ENCODE measurements around the gene ANKMY1. TPM values are rescaled to one million over a fixed set of nuclear protein-coding genes. Genes with fewer than 3 reads are reported as not detected.
A peak's percentile ranks its signal among the peaks of the same experiment; 100 is the strongest.
"Not testable (repeated sequence)": the region's sequence is repeated elsewhere in the genome, so short reads cannot be mapped to it uniquely, and the experiment has no call there.

The ANKMY1 gene
- total and polyA plus RNA-seq, 8 donors, result 6.9 to 20.1 (median 10.7) TPM

- Histone ChIP-seq H3K27ac (no peak overlapping the region), H3K4me1 (no peaks in the 10 kb centered on the region), H3K36me3 (no peaks in the 10 kb centered on the region), H3K9me3 (no peaks in the 10 kb centered on the region), H3K4me3 (no peak overlapping the region), H3K27me3 (no peaks in the 10 kb centered on the region)
- FAIRE-seq (no peak), ATAC-seq (no peak), DNase-seq (peak in 2 of 6 donors; percentile 3 to 11)
- intact Hi-C loops (cut with DNase I), result no loop called here
- no peak for TF ChIP-seq CTCF (IDR thresholded peaks at IDR 0.05)
- 87 to 90% methylated on average over 12 to 13 of the region's 13 CpGs for WGBS, 2 donors
Observed at GRCh38 chr2:240498171-240498957, 59.4 kb downstream of the ANKMY1 start.

DNA sequence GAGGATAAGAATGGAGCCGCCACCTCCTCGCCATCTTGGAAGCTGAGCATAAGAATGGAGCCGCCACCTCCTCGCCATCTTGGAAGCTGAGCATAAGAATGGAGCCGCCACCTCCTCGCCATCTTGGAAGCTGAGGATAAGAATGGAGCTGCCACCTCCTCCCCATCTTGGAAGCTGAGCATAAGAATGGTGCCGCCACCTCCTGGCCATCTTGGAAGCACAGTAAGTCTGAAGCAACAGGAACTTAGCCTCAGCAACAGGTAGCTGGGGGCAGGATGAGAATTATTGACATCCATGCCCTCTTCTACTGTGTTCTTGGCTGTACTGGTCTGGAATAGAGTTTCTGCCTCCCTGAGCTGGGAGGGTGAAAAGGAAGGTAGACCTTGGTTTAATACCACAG, 60.7 kb downstream of the ANKMY1 start:
- DNase-seq, result peak in 1 of 6 donors; percentile 8
- intact Hi-C loops (cut with DNase I); H3K4me3 ChIP-seq; H3K27ac ChIP-seq; H3K27me3 ChIP-seq; H3K4me1 ChIP-seq; H3K36me3 ChIP-seq; ATAC-seq; H3K9me3 ChIP-seq; FAIRE-seq: not testable (repeated sequence)
- 98 to 99% methylated on average over 7 of the region's 7 CpGs for WGBS, 2 donors

DNA sequence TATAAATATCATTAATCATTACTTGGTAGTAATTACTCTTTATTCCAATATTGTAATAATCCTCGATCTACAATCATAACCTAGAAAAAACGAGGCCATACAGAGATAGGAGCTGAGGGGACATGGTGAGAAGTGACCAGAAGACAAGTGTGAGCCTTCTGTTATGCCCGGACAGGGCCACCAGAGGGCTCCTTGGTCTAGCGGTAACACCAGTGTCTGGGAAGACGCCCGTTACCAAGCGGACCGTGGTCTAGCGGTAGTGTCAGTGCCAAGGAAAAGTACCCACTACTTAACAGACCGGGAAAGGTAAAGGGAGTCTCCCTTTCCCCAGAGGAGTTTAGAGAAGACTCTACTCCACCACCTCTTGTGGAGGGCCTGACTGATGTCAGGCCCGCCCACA, 62.8 kb downstream of the ANKMY1 start:
- peak in 1 of 4 donors; percentile 13 for TF ChIP-seq CTCF (IDR thresholded peaks at IDR 0.05)
- intact Hi-C loops (cut with DNase I); H3K36me3 ChIP-seq; ATAC-seq; H3K4me1 ChIP-seq; H3K27ac ChIP-seq; H3K9me3 ChIP-seq; H3K27me3 ChIP-seq; H3K4me3 ChIP-seq; FAIRE-seq: not testable (repeated sequence)
- 80 to 82% methylated on average over 11 of the region's 11 CpGs for WGBS, 2 donors
- peak in 1 of 6 donors; percentile 8 for DNase-seq

DNA sequence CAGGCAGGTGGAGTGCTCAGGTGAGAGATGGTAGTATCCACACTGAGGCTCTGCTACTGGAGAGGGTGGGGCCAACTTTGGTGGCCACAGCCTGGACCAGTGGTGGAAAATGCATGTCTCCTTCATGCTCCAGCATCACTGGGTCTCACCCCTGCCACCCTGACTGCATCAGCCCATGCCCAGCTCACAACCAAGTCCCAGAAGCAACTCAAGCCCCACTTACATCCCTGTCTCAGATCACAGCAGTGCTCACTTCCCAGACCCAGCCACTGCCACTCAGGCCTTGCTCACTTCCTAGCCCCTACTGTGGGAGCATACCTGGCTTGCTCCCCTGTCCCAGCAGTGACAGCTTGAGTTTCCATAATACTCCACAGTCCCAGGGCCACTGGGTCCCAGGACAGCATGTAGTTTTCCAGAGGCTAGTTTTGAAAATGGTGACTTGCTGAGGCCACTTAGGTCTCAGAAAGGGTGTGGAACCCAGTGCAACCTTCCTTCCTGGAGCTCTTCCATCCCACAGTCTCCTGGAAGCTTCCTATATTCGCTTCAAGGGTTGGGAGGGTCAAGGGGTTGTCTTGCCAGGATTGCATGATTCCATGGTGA, 63.5 kb downstream of the ANKMY1 start:
- H3K9me3 ChIP-seq, result no peaks in the 10 kb centered on the region
- intact Hi-C loops (cut with DNase I), result no loop called here
- no peaks in the 10 kb centered on the region for H3K36me3 ChIP-seq
- no peaks in the 10 kb centered on the region for H3K4me1 ChIP-seq
- no peak for FAIRE-seq
- no peak overlapping the region for H3K27ac ChIP-seq
- ATAC-seq, result no peak
- TF ChIP-seq CTCF (IDR thresholded peaks at IDR 0.05), result no peak
- no peak overlapping the region for H3K4me3 ChIP-seq
- WGBS, 2 donors, result 92 to 97% methylated on average over 1 of the region's 1 CpG
- H3K27me3 ChIP-seq, result no peaks in the 10 kb centered on the region
- no peak for DNase-seq

- intact Hi-C loops (cut with DNase I), result no loop called here
- DNase-seq (no peak), FAIRE-seq (no peak), ATAC-seq (no peak)
- no peaks in the 10 kb centered on the region for H3K36me3 ChIP-seq
- H3K27me3 ChIP-seq, result no peaks in the 10 kb centered on the region
- no peak for TF ChIP-seq CTCF (IDR thresholded peaks at IDR 0.05)
- H3K4me1 ChIP-seq, result no peaks in the 10 kb centered on the region
- H3K9me3 ChIP-seq, result no peaks in the 10 kb centered on the region
- no peak overlapping the region for H3K4me3 ChIP-seq
- no peak overlapping the region for H3K27ac ChIP-seq
- 84 to 86% methylated on average over 2 of the region's 2 CpGs for WGBS, 2 donors
Observed at GRCh38 chr2:240491483-240491882, 66.3 kb downstream of the ANKMY1 start.

All from pancreas (tissue), 10 donors.